B cell (primary cell): ENCODE measurements around the gene ZBTB46. TPM values are rescaled to one million over a fixed set of nuclear protein-coding genes. Genes with fewer than 3 reads are reported as not detected.

Source experiments
- ATAC-seq: fragments of 200-7000 bp; cut with Tn5 transposase; one replicate; pipeline ENCODE4 v1.10.0; 2021; ENCODE audit warnings: low read depth, mild to moderate bottlenecking, moderate number of reproducible peaks, moderate library complexity
- CTCF ChIA-PET: fragments of 350-600 bp; sonication (Branson Sonifier 250); formaldehyde crosslinking; loops from one replicate; lab custom pipeline; 2021; ENCODE audit warnings: antibody characterized with exemption, inconsistent platforms; lab: Charles Lee
- POLR2A ChIA-PET: fragments of 350-600 bp; sonication (Branson Sonifier 250); formaldehyde crosslinking; loops from one replicate; lab custom pipeline; 2021; ENCODE audit warnings: antibody characterized with exemption; lab: Charles Lee
- DNase-seq: peaks from one replicate; pipeline ENCODE4 v3.0.0; 2013
- H2AFZ ChIP-seq: 2 replicates; pipeline ENCODE4 v1.6.1; 2012; ENCODE audit warnings: mild to moderate bottlenecking, low read depth, low read length; ENCODE audit not compliant: insufficient read depth, poor library complexity, severe bottlenecking
- H3K27ac ChIP-seq, 2 donors: 1 replicate in 1 of 2; 2 replicates in 1 of 2; pipeline ENCODE4 v1.5.1; 2012 to 2013; ENCODE audit warnings: low read length in 2 of 2, mild to moderate bottlenecking in 2 of 2, moderate library complexity in 1 of 2
- H3K27me3 ChIP-seq, 4 experiments: fragments of 200-600 bp in 1 of 4; sonication (generic) in 1 of 4; replicated peaks in 1 of 4; 1 replicate in 2 of 4; 2 replicates in 2 of 4; pipeline versions ENCODE4 v1.6.1 to v1.7.0; 2013 to 2016; ENCODE audit warnings: low read length in 3 of 4, mild to moderate bottlenecking in 2 of 4, mixed read lengths in 1 of 4, moderate library complexity in 1 of 4; ENCODE audit not compliant: insufficient read depth in 4 of 4, control insufficient read depth in 3 of 4; ENCODE audit errors: control extremely low read depth in 1 of 4
- H3K36me3 ChIP-seq, 2 experiments: replicated peaks in 1 of 2; 1 replicate in 1 of 2; 2 replicates in 1 of 2; pipeline versions ENCODE4 v1.6.1 to v1.7.1; 2013; ENCODE audit warnings: low read length in 1 of 2; ENCODE audit not compliant: insufficient read depth in 2 of 2, control insufficient read depth in 1 of 2; ENCODE audit errors: control extremely low read depth in 1 of 2, extremely low read depth in 1 of 2
- H3K4me1 ChIP-seq, 2 donors: fragments of 200-600 bp in 1 of 2; sonication (generic) in 1 of 2; 1 replicate in 1 of 2; 2 replicates in 1 of 2; pipeline versions ENCODE4 v1.5.1 to v1.6.1; 2013 to 2017; ENCODE audit warnings: low read length in 2 of 2; ENCODE audit not compliant: control insufficient read depth in 2 of 2, insufficient read depth in 2 of 2
- H3K4me2 ChIP-seq: replicated peaks from 2 replicates; pipeline ENCODE3; 2012; ENCODE audit warnings: mild to moderate bottlenecking, low read depth, low read length; ENCODE audit not compliant: poor library complexity, severe bottlenecking
- H3K4me3 ChIP-seq, 5 experiments: fragments of 200-600 bp in 1 of 5; sonication (generic) in 1 of 5; 1 replicate in 3 of 5; 2 replicates in 2 of 5; pipeline versions ENCODE4 v1.5.1 to v1.7.0; 2011 to 2016; ENCODE audit warnings: low read length in 4 of 5, mild to moderate bottlenecking in 4 of 5, low read depth in 2 of 5, control low read depth in 1 of 5, moderate library complexity in 1 of 5; ENCODE audit not compliant: insufficient read depth in 1 of 5; ENCODE audit errors: control extremely low read depth in 1 of 5, extremely low read depth in 1 of 5
- H3K79me2 ChIP-seq: fragments of 200-600 bp; sonication (generic); one replicate; pipeline ENCODE4 v1.6.0; 2016; ENCODE audit warnings: low read length; ENCODE audit not compliant: control insufficient read depth, insufficient read depth
- H3K9ac ChIP-seq: fragments of 200-600 bp; sonication (generic); 2 replicates; pipeline ENCODE4 v1.6.1; 2017; ENCODE audit warnings: mild to moderate bottlenecking, low read length, moderate library complexity
- H3K9me3 ChIP-seq, 3 donors: one replicate each; pipeline versions ENCODE4 v1.6.1 to v1.7.1; 2013; ENCODE audit warnings: low read length in 2 of 3; ENCODE audit not compliant: control insufficient read depth in 2 of 3, insufficient read depth in 1 of 3; ENCODE audit errors: control extremely low read depth in 1 of 3
- H4K20me1 ChIP-seq: 2 replicates; pipeline ENCODE4 v1.6.0; 2012; ENCODE audit warnings: mild to moderate bottlenecking, low read length; ENCODE audit not compliant: insufficient read depth, control insufficient read depth, poor library complexity, severe bottlenecking
- H3K27ac Mint-ChIP-seq: one replicate; pipeline ENCODE4 v1.8.0; 2021; ENCODE audit warnings: mixed read lengths
- H3K27me3 Mint-ChIP-seq: one replicate; pipeline ENCODE4 v1.8.0; 2021; ENCODE audit warnings: mixed read lengths
- H3K4me1 Mint-ChIP-seq: one replicate; pipeline ENCODE4 v1.8.0; 2021; ENCODE audit warnings: mixed read lengths
- H3K4me3 Mint-ChIP-seq: one replicate; pipeline ENCODE4 v1.8.0; 2021; ENCODE audit warnings: mixed read lengths
- H3K9me3 Mint-ChIP-seq: one replicate; pipeline ENCODE4 v1.8.0; 2022; ENCODE audit warnings: mixed read lengths; ENCODE audit not compliant: insufficient read depth
- EZH2 ChIP-seq: IDR thresholded peaks from 2 replicates; pipeline ENCODE4 v1.6.1; 2012; ENCODE audit warnings: borderline replicate concordance, low read depth, mild to moderate bottlenecking, moderate library complexity, low read length; ENCODE audit not compliant: insufficient read depth, poor library complexity, severe bottlenecking
- WGBS: methylation state at CpG from one replicate; pipeline ENCODE4 v1.1.5; 2013; ENCODE audit warnings: missing lambda C conversion rate; ENCODE audit not compliant: insufficient coverage; 5-methylcytosine and 5-hydroxymethylcytosine counted together
- intact Hi-C: fragments of 100-400 bp; cut with micrococcal nuclease; formaldehyde crosslinking; loops from one replicate; pipeline ENCODE4 v1.10.0; 2022
- polyA plus RNA-seq: library from polyadenylated mRNA; depleted of rRNA; stranded (reverse); fragments of >200 nt; gene quantifications from 2 replicates; pipeline ENCODE4 v1.2.3, GENCODE V29; 2012
- total RNA-seq, 2 donors: library from RNA; stranded (reverse); fragments of 120-200 nt in 1 of 2; gene quantifications; 1 replicate in 1 of 2; 2 replicates in 1 of 2; pipeline versions ENCODE4 v1.2.3 to v1.2.4, GENCODE V29; 2013 to 2022
- TF ChIP-seq, protein P1 (sequence below): fragments of 200-600 bp; IDR thresholded peaks from one replicate; pipeline ENCODE4 v1.8.0; 2022; ENCODE audit warnings: antibody characterized with exemption, mild to moderate bottlenecking

ZBTB46 gene
- total and polyA plus RNA-seq, 2 donors (not counting 1 experiment from before 2014, with no cell fraction given), result 0.16 to 0.64 TPM

DNA sequence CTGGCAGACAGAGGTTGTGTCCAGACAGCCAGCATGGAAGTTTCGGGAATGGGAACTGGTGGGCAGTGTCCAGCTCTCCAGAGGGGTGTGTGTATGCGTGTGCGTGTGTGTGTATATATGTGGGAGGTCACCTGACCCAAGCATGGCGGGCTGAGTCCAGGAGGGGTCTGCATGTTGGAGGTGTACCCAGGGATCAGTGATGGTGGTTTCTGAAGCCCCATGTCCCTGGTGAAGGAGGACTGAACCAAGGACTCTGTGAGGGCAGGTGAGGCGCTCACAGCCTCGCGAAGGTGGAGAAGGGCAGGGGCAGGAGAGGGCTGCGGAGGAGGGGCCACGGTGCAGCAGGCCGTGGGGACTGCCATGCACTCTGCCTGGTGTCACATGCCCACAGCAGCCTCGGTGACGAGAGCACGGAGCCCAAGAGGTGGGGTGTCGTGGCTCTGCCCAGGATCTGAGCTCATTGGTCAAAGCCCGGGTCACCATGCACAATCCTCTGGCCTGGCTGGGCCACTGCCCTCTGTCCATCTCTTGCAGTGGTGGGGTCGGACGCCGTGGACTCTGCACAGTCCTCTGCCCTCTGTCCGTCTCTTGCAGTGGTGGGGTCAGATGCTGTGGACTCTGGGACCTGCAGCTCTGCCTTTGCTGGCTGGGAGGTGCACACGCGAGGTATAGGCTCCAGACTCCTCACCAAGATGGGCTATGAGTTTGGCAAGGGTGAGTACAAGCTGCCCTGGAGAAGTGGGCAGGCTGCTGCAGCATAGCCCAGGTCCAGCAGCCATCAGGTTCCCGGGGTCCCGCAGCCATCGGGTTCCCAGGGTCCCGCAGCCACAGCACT is 96.7 kb downstream of the ZBTB46 start:
- Histone ChIP-seq H4K20me1 (peaks cover 58% of the 10 kb centered on the region), H2AFZ (no peak overlapping the region), H3K36me3 (peaks cover 0 to 24% of the 10 kb centered on the region in 2 experiments), H3K27ac (no peak overlapping the region), H3K27me3 (no peaks in the 10 kb centered on the region), H3K9ac (no peak overlapping the region), H3K4me2 (no peak overlapping the region), H3K9me3 (no peaks in the 10 kb centered on the region), H3K79me2 (peaks cover 44% of the 10 kb centered on the region), H3K4me3 (no peak overlapping the region), H3K4me1 (peaks cover 50 to 61% of the 10 kb centered on the region in 2 donors)
- Mint-ChIP-seq H3K27me3 (no peaks in the 10 kb centered on the region), H3K9me3 (no peaks in the 10 kb centered on the region), H3K27ac (no peak overlapping the region), H3K4me1 (peaks cover 31% of the 10 kb centered on the region), H3K4me3 (no peak overlapping the region)
- no peak for DNase-seq
- ATAC-seq, result no peak
- ChIA-PET POLR2A (no interaction called here), CTCF (no interaction called here)
- intact Hi-C loops, result no loop called here
- TF ChIP-seq, protein P1, sequence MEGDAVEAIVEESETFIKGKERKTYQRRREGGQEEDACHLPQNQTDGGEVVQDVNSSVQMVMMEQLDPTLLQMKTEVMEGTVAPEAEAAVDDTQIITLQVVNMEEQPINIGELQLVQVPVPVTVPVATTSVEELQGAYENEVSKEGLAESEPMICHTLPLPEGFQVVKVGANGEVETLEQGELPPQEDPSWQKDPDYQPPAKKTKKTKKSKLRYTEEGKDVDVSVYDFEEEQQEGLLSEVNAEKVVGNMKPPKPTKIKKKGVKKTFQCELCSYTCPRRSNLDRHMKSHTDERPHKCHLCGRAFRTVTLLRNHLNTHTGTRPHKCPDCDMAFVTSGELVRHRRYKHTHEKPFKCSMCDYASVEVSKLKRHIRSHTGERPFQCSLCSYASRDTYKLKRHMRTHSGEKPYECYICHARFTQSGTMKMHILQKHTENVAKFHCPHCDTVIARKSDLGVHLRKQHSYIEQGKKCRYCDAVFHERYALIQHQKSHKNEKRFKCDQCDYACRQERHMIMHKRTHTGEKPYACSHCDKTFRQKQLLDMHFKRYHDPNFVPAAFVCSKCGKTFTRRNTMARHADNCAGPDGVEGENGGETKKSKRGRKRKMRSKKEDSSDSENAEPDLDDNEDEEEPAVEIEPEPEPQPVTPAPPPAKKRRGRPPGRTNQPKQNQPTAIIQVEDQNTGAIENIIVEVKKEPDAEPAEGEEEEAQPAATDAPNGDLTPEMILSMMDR, result no peak
- no peak for TF ChIP-seq EZH2
- 96% methylated on average over 25 of the region's 25 CpGs for WGBS

DNA sequence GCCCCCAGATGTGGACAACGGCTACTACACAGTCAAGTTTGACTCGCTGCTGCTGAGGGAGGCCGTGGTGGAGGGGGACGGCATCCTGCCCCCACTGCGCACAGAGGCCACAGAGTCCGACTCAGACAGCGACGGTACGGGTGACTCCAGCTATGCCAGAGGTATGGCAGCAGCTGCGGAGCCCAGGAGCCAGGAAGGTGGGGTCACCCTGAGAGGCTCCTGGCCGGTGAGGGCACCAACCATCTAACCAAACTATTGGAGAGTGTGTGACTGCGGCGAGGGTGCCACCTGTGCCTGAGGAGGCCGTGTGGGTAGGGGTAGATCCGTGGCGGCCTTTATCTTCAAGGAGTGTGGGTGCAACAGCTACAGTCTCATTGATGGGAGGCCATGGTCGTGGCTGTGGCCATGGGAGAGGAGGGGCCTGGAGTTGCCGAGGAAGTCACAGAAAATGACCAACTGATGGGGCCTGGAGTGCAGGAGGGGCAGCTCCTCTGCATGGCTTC is 97.4 kb downstream of the ZBTB46 start:
- Mint-ChIP-seq H3K27me3 (no peaks in the 10 kb centered on the region), H3K9me3 (no peaks in the 10 kb centered on the region), H3K4me1 (peaks cover 35% of the 10 kb centered on the region), H3K27ac (no peak overlapping the region), H3K4me3 (no peak overlapping the region)
- H3K9ac ChIP-seq, result no peak overlapping the region
- no peaks in the 10 kb centered on the region for H3K27me3 ChIP-seq
- POLR2A ChIA-PET, result no interaction called here
- H3K79me2 ChIP-seq, result peaks cover 44% of the 10 kb centered on the region
- DNase-seq (no peak), ATAC-seq (no peak)
- H3K4me1 ChIP-seq, result peaks cover 46 to 61% of the 10 kb centered on the region in 2 donors
- peaks cover 55% of the 10 kb centered on the region for H4K20me1 ChIP-seq
- peaks cover 0 to 24% of the 10 kb centered on the region in 2 experiments for H3K36me3 ChIP-seq
- no peak overlapping the region for H3K4me3 ChIP-seq
- H3K4me2 ChIP-seq, result no peak overlapping the region
- CTCF ChIA-PET, result no interaction called here
- H3K27ac ChIP-seq, result no peak overlapping the region
- intact Hi-C loops, result no loop called here
- WGBS, result 97% methylated on average over 16 of the region's 18 CpGs
- H3K9me3 ChIP-seq, result no peaks in the 10 kb centered on the region
- H2AFZ ChIP-seq, result no peak overlapping the region
- no peak for TF ChIP-seq EZH2
- TF ChIP-seq, protein P1, result no peak
